ENCODE data around the gene ASPG. TPM values are rescaled to one million over a fixed set of nuclear protein-coding genes. Genes with fewer than 3 reads are reported as not detected.

ASPG gene
- total RNA-seq, 2 experiments from 2014 or later, result not detected

GRCh38 chr14:104115131-104115600 lies 29.7 kb downstream of the ASPG start:
- peaks cover 24% of the 10 kb centered on the region for H3K27me3 Mint-ChIP-seq
- ATAC-seq, result no peak
- no peak for TF ChIP-seq CTCF (IDR thresholded peaks at IDR 0.05)

GRCh38 chr14:104115691-104116287 lies 30.3 kb downstream of the ASPG start:
- Mint-ChIP-seq H3K27ac (no peak overlapping the region), H3K4me3 (no peak overlapping the region), H3K9me3 (no peaks in the 10 kb centered on the region), H3K27me3 (peaks cover 24% of the 10 kb centered on the region), H3K4me1 (ENCODE audit: low read depth) (no peaks in the 10 kb centered on the region), H3K36me3 (ENCODE audit: low read depth) (no peaks in the 10 kb centered on the region)
- intact Hi-C loops (cut with micrococcal nuclease), result no loop called here
- ChIA-PET CTCF (interaction anchor here (1.4 kb wide), 1 partner anchor 38 kb away, joined by 4 read pairs; no protein-coding TSS in a partner anchor), POLR2A (no interaction called here)
- ATAC-seq (no peak), DNase-seq (no peak)
- no peak for TF ChIP-seq CTCF (IDR thresholded peaks at IDR 0.05)

More at GRCh38 chr14:104115131-104115600, 29.7 kb downstream of the ASPG start:
- Mint-ChIP-seq H3K4me1 (ENCODE audit: low read depth) (no peaks in the 10 kb centered on the region), H3K36me3 (ENCODE audit: low read depth) (no peaks in the 10 kb centered on the region), H3K4me3 (no peak overlapping the region), H3K27ac (no peak overlapping the region), H3K9me3 (no peaks in the 10 kb centered on the region)
- intact Hi-C loops (cut with micrococcal nuclease), result no loop called here
- DNase-seq, result no peak
- ChIA-PET CTCF (interaction anchor here (1.4 kb wide), 1 partner anchor 37 kb away, joined by 4 read pairs; no protein-coding TSS in a partner anchor), POLR2A (interaction anchor here (1.3 kb wide), 1 partner anchor 8 kb away, joined by 3 read pairs; no protein-coding TSS in a partner anchor)

- TF ChIP-seq CTCF (IDR thresholded peaks at IDR 0.05), result no peak
- intact Hi-C loops (cut with micrococcal nuclease), result no loop called here
- no peaks in the 10 kb centered on the region for H3K9me3 Mint-ChIP-seq
- DNase-seq (peak; percentile 2), ATAC-seq (no peak)
- peaks cover 24% of the 10 kb centered on the region for H3K27me3 Mint-ChIP-seq
- H3K4me3 Mint-ChIP-seq, result no peak overlapping the region
- H3K27ac Mint-ChIP-seq, result no peak overlapping the region
- no peaks in the 10 kb centered on the region for H3K36me3 Mint-ChIP-seq (ENCODE audit: low read depth)
- H3K4me1 Mint-ChIP-seq (ENCODE audit: low read depth), result no peaks in the 10 kb centered on the region
- POLR2A ChIA-PET, result no interaction called here
- CTCF ChIA-PET, result no interaction called here
Observed at GRCh38 chr14:104116288-104116755, 30.8 kb downstream of the ASPG start.

GRCh38 chr14:104116756-104117340 lies 31.3 kb downstream of the ASPG start:
- CTCF ChIA-PET, result no interaction called here
- POLR2A ChIA-PET, result no interaction called here
- ATAC-seq, result no peak
- intact Hi-C loops (cut with micrococcal nuclease), result no loop called here
- DNase-seq, result peak; percentile 10
- no peaks in the 10 kb centered on the region for H3K36me3 Mint-ChIP-seq (ENCODE audit: low read depth)
- no peaks in the 10 kb centered on the region for H3K9me3 Mint-ChIP-seq
- no peak overlapping the region for H3K4me3 Mint-ChIP-seq
- H3K27me3 Mint-ChIP-seq, result peaks cover 24% of the 10 kb centered on the region
- TF ChIP-seq CTCF (IDR thresholded peaks at IDR 0.05), result no peak
- H3K27ac Mint-ChIP-seq, result no peak overlapping the region
- no peaks in the 10 kb centered on the region for H3K4me1 Mint-ChIP-seq (ENCODE audit: low read depth)

GRCh38 chr14:104117341-104118005 lies 32.0 kb downstream of the ASPG start:
- POLR2A ChIA-PET, result no interaction called here
- intact Hi-C loops (cut with micrococcal nuclease), result no loop called here
- Mint-ChIP-seq H3K4me1 (ENCODE audit: low read depth) (no peaks in the 10 kb centered on the region), H3K27me3 (peaks cover 24% of the 10 kb centered on the region), H3K36me3 (ENCODE audit: low read depth) (no peaks in the 10 kb centered on the region), H3K4me3 (no peak overlapping the region), H3K9me3 (no peaks in the 10 kb centered on the region), H3K27ac (no peak overlapping the region)
- DNase-seq, result peak; percentile 1
- peak; percentile 20 for ATAC-seq
- CTCF ChIA-PET, result no interaction called here
- no peak for TF ChIP-seq CTCF (IDR thresholded peaks at IDR 0.05)
